HK-2 (cell line): ENCODE measurements around the gene CAPN9.
"Not testable (repeated sequence)": the region's sequence is repeated elsewhere in the genome, so short reads cannot be mapped to it uniquely, and the experiment has no call there.

Experiments
- DNase-seq: peaks from one replicate; pipeline ENCODE4 v3.0.0-alpha.2; 2018; ENCODE audit not compliant: unreplicated experiment

CAPN9 gene

GRCh38 chr1:230747127-230747730, at the start of gene CAPN9:
Gene CAPN9, plus strand, starts transcription at chr1:230747388. Its CDS starts 109 bp downstream, at chr1:230747497.
- no peak for DNase-seq

GRCh38 chr1:230698130-230698529, 49.1 kb upstream of the CAPN9 start:
- no peak for DNase-seq

- DNase-seq: not testable (repeated sequence)
Observed at GRCh38 chr1:230698964-230699363, 48.2 kb upstream of the CAPN9 start.

- no peak for DNase-seq
Observed at GRCh38 chr1:230699716-230700115, 47.5 kb upstream of the CAPN9 start.

- no peak for DNase-seq
Observed at GRCh38 chr1:230700132-230700531, 47.1 kb upstream of the CAPN9 start.

- no peak for DNase-seq
Observed at GRCh38 chr1:230701434-230701833, 45.8 kb upstream of the CAPN9 start.

GRCh38 chr1:230701895-230702768, 45.1 kb upstream of the CAPN9 start:
- DNase-seq: no peak

- DNase-seq: no peak
Observed at GRCh38 chr1:230702934-230703678, 44.1 kb upstream of the CAPN9 start.

GRCh38 chr1:230703679-230704385, 43.4 kb upstream of the CAPN9 start:
- no peak for DNase-seq

GRCh38 chr1:230704830-230705229, 42.4 kb upstream of the CAPN9 start:
- DNase-seq: no peak

GRCh38 chr1:230705289-230706019, 41.7 kb upstream of the CAPN9 start:
- DNase-seq: no peak

- DNase-seq: no peak
Observed at GRCh38 chr1:230706020-230706699, 41.0 kb upstream of the CAPN9 start.

- no peak for DNase-seq
Observed at GRCh38 chr1:230706887-230707731, 40.1 kb upstream of the CAPN9 start.

- DNase-seq: no peak
Observed at GRCh38 chr1:230707732-230708630, 39.2 kb upstream of the CAPN9 start.

- no peak for DNase-seq
Observed at GRCh38 chr1:230708631-230709580, 38.3 kb upstream of the CAPN9 start.

- DNase-seq: no peak
Observed at GRCh38 chr1:230709619-230710542, 37.3 kb upstream of the CAPN9 start.
